OCI-LY7 (cell line): ENCODE results near the gene HAS3.

Source experiments
- EZH2phosphoT487 ChIP-seq: fragments of 200-600 bp; sonication (generic); IDR thresholded peaks from 2 replicates; pipeline ENCODE4 v1.6.1; 2018; ENCODE audit warnings: low read depth, borderline replicate concordance, mild to moderate bottlenecking, mixed run types, antibody characterized with exemption, low read length, moderate library complexity, mixed read lengths
- TF ChIP-seq, protein P1 (sequence below): fragments of 200-600 bp; sonication (generic); conservative IDR thresholded peaks from 2 replicates; pipeline ENCODE4 v1.5.1; 2014; ENCODE audit warnings: mild to moderate bottlenecking, antibody characterized with exemption, low read length, moderate library complexity, mixed read lengths

DNA sequence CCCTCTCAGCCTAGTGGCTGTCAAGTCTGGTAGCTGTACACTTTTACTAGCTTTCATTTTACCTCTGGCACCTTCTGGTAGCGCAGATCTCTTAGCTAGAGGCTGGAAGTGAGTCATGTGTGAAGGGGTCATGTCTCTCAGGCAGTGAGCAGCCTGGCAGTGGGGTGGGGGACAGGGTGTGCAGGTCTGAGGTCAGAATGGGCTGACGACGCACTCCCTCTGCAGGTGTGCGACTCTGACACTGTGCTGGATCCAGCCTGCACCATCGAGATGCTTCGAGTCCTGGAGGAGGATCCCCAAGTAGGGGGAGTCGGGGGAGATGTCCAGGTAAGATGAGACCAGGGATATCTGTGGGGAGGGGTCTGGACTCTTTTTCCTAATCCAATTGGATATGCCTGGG, 7.8 kb downstream of the HAS3 start:
- TF ChIP-seq, protein P1, sequence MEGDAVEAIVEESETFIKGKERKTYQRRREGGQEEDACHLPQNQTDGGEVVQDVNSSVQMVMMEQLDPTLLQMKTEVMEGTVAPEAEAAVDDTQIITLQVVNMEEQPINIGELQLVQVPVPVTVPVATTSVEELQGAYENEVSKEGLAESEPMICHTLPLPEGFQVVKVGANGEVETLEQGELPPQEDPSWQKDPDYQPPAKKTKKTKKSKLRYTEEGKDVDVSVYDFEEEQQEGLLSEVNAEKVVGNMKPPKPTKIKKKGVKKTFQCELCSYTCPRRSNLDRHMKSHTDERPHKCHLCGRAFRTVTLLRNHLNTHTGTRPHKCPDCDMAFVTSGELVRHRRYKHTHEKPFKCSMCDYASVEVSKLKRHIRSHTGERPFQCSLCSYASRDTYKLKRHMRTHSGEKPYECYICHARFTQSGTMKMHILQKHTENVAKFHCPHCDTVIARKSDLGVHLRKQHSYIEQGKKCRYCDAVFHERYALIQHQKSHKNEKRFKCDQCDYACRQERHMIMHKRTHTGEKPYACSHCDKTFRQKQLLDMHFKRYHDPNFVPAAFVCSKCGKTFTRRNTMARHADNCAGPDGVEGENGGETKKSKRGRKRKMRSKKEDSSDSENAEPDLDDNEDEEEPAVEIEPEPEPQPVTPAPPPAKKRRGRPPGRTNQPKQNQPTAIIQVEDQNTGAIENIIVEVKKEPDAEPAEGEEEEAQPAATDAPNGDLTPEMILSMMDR = no peak
- no peak for TF ChIP-seq EZH2phosphoT487
